Measurements from ENCODE around the gene WIPF3.

WIPF3 gene

DNA sequence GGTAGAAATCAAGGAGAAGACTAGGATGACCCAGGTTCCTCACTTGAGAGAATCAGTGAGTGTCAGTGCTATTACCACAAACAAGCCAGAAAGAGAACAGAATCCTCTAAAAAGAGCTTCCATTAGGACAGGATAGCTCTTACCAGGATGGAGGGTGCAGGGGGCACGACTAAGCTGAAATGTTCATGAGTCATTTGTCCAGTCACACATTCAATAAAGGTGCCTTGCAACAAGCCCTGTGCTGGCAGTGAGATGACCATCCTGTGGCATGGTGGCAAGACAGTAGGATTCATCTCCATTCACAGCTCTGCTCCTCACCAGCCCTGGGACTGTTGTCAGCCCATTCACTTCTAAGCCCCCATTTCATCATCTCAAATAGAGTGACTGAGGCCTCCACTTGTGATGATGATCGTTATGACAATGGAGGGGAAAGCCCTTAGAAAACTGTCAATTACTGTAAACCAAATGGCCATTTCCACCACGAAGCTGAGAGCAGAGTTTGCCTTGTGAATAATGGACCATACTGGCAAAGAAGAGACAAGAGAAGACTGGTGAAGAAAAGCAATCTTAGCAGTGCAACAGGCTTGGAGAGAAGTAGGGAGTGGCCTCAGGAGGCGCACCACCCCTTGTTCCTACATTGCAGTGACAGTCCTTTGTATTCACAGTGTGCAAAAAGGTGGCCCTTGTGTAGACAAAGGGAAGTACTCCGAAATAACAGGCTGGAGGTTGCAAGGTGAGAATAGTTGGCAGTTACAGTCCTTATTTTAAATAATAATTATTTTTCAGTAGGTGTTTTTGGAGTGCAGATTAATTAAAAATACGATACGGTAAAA lies 9.0 kb upstream of the WIPF3 start:
- H3K4me3 ChIP-seq (replicated peaks; ENCODE audit: low read depth, low read length), result no peak overlapping the region
- DNase-seq (ENCODE audit: low read depth), result no peak
- TF ChIP-seq, protein P1, sequence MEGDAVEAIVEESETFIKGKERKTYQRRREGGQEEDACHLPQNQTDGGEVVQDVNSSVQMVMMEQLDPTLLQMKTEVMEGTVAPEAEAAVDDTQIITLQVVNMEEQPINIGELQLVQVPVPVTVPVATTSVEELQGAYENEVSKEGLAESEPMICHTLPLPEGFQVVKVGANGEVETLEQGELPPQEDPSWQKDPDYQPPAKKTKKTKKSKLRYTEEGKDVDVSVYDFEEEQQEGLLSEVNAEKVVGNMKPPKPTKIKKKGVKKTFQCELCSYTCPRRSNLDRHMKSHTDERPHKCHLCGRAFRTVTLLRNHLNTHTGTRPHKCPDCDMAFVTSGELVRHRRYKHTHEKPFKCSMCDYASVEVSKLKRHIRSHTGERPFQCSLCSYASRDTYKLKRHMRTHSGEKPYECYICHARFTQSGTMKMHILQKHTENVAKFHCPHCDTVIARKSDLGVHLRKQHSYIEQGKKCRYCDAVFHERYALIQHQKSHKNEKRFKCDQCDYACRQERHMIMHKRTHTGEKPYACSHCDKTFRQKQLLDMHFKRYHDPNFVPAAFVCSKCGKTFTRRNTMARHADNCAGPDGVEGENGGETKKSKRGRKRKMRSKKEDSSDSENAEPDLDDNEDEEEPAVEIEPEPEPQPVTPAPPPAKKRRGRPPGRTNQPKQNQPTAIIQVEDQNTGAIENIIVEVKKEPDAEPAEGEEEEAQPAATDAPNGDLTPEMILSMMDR (IDR thresholded peaks at IDR 0.05; ENCODE audit: low read length, missing control alignments), result no peak

DNA sequence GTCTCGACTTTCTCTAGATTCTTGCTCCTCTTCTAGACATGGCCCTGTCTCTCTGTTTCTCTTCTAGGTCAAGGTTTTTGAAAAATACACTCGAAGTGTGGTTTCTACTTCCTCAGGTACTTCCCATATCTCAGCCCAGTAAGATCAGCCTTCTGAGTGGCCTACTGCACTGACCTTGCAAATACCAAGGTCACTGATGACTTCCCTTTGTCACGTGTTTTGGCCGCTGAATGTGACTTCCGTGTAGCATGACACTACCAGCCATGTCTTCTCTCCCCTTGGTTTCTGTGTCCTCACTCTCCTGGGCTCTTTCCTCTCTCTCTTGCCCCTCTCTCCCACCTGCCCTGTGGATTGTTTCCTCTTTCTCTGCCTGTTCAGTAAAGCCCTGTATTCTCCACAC lies 7.9 kb upstream of the WIPF3 start:
- no peak overlapping the region for H3K4me3 ChIP-seq (replicated peaks; ENCODE audit: low read depth, low read length)
- DNase-seq (ENCODE audit: low read depth), result no peak
- TF ChIP-seq, protein P1 (IDR thresholded peaks at IDR 0.05; ENCODE audit: low read length, missing control alignments), result no peak

DNA sequence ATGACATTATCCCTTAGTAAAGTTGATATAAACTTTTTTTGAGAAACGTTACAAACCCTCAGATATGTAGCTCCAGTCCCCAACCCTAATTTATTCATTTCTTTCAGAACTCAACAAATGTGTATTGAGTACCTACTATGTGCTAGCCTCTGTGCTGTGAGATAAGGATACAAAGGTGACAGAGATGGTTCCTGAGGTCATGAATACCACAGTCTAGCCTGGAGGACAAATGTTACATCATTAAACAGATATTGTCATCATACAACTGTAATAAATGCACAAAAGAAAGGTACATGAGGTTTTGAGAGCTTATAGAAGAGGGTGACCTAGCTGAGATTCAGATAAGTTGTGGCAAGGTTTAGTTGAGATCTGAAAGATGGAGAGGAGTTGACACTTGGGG lies 4.4 kb upstream of the WIPF3 start:
- TF ChIP-seq, protein P1 (IDR thresholded peaks at IDR 0.05; ENCODE audit: low read length, missing control alignments), result no peak
- no peak for DNase-seq (ENCODE audit: low read depth)
- H3K4me3 ChIP-seq (replicated peaks; ENCODE audit: low read depth, low read length), result no peak overlapping the region

DNA sequence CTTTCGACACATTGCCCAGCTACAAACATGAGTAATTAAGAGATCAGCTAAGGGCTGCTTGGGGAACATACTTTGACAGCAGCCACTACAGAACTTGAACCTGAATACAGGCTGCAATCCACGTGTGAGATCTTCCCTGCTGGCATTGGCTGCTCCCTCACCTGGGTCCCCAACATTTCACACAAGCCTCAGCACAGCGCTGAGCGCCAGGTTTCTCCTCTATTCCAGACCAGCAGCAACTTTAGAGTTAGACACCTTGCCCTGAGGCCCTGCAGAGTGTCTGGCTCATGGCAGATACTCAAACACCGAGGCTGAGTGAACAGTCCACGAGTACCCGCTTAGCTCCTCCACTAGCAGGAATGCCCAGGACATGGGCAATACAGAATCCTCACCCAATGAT lies 1.3 kb upstream of the WIPF3 start:
- no peak overlapping the region for H3K4me3 ChIP-seq (replicated peaks; ENCODE audit: low read depth, low read length)
- TF ChIP-seq, protein P1 (IDR thresholded peaks at IDR 0.05; ENCODE audit: low read length, missing control alignments), result no peak
- no peak for DNase-seq (ENCODE audit: low read depth)

DNA sequence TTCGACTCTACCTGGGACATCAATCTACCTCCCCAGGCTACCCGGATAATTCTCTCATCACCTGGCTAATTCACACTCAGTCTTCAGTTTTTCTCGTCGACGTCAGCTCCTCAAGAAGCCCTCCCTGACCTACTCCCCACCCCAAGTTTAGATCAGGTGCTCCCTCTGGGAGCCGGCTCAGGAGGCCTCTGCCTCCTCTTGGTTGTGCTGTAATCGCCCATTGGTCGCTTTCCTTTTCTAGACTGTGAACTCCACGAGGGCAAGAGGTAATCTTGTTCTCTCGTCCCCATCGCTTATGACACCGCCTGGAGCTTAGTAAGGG lies 461 bp upstream of the WIPF3 start:
- H3K4me3 ChIP-seq (replicated peaks; ENCODE audit: low read depth, low read length), result no peak overlapping the region
- TF ChIP-seq, protein P1 (IDR thresholded peaks at IDR 0.05; ENCODE audit: low read length, missing control alignments), result no peak

DNA sequence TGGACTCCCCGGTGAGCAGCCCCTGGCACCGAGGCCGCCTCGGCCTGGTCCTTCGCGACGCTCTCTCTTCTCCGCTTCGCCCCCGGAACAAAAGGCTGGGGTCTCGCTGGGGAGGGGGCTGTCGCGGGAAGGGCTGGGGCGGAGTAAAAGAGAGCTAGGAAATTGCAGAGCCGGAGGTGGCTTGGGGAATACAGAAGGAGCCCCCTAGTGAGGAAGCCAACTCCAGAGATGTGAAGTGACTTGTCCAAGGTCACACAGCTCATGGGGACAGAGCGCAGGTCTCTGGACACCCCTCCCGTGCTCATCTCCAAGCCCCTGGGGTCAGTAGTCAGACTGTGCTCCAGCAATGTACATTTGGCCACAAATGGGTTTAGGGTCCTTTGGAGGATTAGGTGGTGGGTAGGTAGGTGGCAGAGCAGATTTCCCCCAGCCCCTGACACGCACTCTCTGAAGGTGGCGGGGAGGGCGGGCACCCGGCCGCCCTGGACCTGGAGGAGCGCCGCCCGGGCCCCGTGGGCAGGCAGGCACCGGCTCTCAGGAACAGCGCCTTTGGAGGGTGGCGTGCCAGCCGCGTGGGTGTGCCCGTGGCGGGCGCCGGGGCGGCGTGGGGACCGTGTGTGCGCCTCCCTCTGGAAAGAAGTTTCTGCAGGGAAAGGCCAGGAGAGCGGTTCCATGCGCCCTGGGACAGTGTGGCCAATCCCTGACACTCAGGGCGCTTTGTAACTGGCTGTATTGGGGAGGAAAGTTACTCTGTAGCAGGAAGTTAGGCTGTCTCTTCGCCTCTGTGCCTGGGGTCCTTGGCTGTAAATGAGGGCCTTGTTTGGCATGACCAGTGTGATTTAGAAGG lies 910 bp downstream of the WIPF3 start:
- DNase-seq (ENCODE audit: low read depth), result no peak

More for the DNA sequence above, 461 bp upstream of the WIPF3 start:
- DNase-seq (ENCODE audit: low read depth), result no peak

More for the DNA sequence above, 910 bp downstream of the WIPF3 start:
- no peak overlapping the region for H3K4me3 ChIP-seq (replicated peaks; ENCODE audit: low read depth, low read length)
- TF ChIP-seq, protein P1 (IDR thresholded peaks at IDR 0.05; ENCODE audit: low read length, missing control alignments), result no peak
